Hepatocyte (in vitro differentiated cells): Measurements from ENCODE around the gene DLG2.

Experiments
- CTCF ChIP-seq: fragments of 200-600 bp; sonication (generic); IDR thresholded peaks from 2 replicates; pipeline ENCODE4 v1.5.1; 2016; ENCODE audit warnings: antibody characterized with exemption, mild to moderate bottlenecking; ENCODE audit not compliant: poor library complexity
- EZH2 ChIP-seq: fragments of 200-600 bp; sonication (generic); IDR thresholded peaks from 2 replicates; pipeline ENCODE4 v1.6.1; 2016; ENCODE audit warnings: antibody characterized with exemption, mild to moderate bottlenecking, borderline replicate concordance
- EZH2phosphoT487 ChIP-seq: fragments of 200-600 bp; sonication (generic); IDR thresholded peaks from one replicate; pipeline ENCODE4 v1.6.1; 2018; ENCODE audit warnings: antibody characterized with exemption, mild to moderate bottlenecking, low read depth, moderate library complexity; ENCODE audit not compliant: unreplicated experiment, severe bottlenecking

- TF ChIP-seq CTCF (no peak), EZH2 (no peak), EZH2phosphoT487 (no peak)
Measured at GRCh38 chr11:85277693-85278092, 349.5 kb downstream of the DLG2 start.
